GM18517 (cell line): ENCODE data around the gene ADGRV1.
"Not testable (repeated sequence)": the region's sequence is repeated elsewhere in the genome, so short reads cannot be mapped to it uniquely, and the experiment has no call there.

ENCODE experiments used
- ATAC-seq: cut with Tn5 transposase; IDR thresholded peaks from one replicate; pipeline ENCODE4 v1.9.1; 2021; ENCODE audit warnings: mild to moderate bottlenecking, moderate library complexity; ENCODE audit not compliant: unreplicated experiment

Gene ADGRV1

GRCh38 chr5:90981821-90982220 is 423.2 kb downstream of the ADGRV1 start:
- ATAC-seq = no peak

- no peak for ATAC-seq
Measured at GRCh38 chr5:90982576-90982975, 424.0 kb downstream of the ADGRV1 start.

- ATAC-seq = no peak
Measured at GRCh38 chr5:90983148-90983547, 424.6 kb downstream of the ADGRV1 start.

DNA sequence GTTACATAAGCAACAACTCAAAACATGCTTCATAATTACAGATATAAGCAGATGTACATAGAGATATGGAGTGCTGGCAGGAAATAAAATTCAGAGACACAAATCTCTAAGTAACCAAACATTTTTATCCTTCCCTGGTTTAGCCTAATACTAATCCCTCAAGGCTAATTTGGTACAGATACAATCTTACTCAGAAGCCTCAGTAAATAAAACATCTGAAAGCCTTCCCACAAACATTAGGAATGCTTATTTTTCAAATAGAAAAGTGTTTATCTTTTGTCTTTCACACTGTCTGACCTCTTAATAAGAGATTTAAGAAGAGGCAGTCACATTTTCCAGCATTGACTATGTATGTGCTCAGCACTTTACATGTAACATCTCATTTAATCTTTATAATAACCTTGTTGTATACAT is 425.1 kb downstream of the ADGRV1 start:
- ATAC-seq = no peak

GRCh38 chr5:90985341-90985740 is 426.7 kb downstream of the ADGRV1 start:
- ATAC-seq = no peak

DNA sequence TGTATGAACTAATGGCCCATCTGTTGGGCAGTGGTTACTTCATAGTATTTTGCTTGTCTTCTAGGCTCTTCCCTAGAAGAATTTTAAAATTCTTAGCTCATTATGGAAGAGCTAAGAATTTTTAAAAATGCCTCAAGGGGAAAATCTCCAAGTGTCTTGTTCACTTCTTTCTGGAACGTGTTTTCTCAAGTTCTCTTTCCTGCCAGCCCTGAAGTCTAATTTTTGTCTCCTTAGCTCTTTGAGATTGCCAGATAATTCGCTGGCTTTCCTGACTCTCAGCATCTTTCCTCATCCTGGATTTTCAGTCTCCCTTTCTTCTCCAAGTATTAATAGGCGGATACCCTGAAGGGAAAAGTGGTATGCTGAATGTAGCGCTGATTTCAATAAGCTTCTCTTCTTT is 429.1 kb downstream of the ADGRV1 start:
- ATAC-seq = no peak

- ATAC-seq = no peak
Measured at GRCh38 chr5:90991201-90991600, 432.6 kb downstream of the ADGRV1 start.

DNA sequence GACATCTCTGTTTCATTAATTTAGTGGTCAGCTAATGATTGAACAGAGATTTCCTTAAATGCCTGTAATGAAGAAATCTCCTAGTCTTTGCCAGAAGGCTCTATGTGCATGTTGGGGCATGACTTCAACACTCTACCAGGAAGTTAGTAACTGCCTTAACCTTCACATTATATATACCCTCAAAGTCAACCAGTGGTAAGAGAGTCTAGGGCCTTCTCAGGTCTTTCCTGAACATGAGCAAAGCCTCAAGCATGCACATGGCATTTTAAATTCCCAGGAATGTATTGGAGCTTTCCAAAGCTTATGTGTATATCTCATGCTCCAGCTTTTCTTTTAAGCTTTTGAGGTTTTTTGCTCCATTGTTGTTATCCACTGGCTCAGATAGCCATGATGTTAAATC is 436.2 kb downstream of the ADGRV1 start:
- no peak for ATAC-seq

- no peak for ATAC-seq
Measured at GRCh38 chr5:90996089-90996488, 437.5 kb downstream of the ADGRV1 start.

- ATAC-seq = no peak
Measured at GRCh38 chr5:90997082-90997481, 438.5 kb downstream of the ADGRV1 start.

- ATAC-seq = no peak
Measured at GRCh38 chr5:91000743-91001142, 442.1 kb downstream of the ADGRV1 start.

- ATAC-seq = no peak
Measured at GRCh38 chr5:91006713-91007112, 448.1 kb downstream of the ADGRV1 start.

DNA sequence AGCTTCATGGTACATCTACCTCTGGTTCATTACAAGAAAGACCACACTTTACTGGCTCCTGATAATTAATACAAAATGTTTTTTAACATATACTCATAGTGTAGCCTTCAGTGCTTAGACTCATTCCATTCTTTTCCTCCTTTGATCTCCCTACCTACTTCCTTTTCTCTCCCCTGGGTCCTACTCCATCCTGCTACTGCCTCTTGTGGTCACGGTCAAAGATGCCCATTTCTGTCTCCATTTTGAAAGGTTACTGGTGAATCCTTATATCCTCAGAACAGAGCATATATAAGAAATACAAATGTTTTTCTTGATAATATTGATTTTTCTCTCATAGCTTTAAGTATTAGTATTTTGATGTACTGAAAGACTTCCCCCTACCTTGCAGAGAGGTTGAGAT is 448.7 kb downstream of the ADGRV1 start:
- no peak for ATAC-seq

GRCh38 chr5:91007780-91008402 is 449.3 kb downstream of the ADGRV1 start:
- ATAC-seq = no peak

GRCh38 chr5:91010090-91010489 is 451.5 kb downstream of the ADGRV1 start:
- ATAC-seq = no peak

- no peak for ATAC-seq
Measured at GRCh38 chr5:91011029-91011428, 452.4 kb downstream of the ADGRV1 start.

DNA sequence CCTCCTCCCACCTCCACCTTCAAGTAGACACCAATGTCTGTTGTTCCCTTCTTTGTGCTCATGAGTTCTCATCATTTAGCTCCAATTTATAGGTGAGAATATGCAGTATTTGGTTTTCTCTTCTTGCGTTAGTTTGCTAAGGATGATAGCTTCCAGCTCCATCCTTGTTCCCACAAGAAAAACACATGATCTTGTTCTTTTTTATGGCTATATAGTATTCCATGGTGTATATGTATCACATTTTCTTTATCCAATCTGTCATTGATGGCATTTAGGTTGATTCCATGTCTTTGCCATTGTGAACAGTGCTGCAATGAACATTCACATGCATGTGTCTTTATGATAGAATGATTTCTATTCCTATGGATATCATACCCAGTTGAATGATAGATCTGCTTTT is 454.3 kb downstream of the ADGRV1 start:
- ATAC-seq = not testable (repeated sequence)

DNA sequence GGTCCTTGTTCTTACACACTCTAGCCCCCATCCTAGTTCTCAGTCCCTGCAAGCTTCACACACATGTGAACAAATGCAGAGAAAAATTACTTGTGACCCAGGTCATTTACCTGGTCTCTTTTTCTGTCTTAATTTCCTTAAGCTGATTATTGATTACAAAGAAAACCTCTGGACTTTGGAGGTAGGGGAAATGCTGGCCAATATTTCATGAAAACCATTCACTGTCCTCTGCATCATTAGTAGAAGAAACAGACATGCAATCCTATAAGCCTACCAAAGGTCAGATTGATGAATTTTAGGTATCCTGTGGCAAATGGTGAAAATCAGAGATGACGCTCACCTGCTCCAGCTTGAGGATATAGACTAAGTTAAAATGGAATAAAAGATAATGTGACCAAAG is 457.7 kb downstream of the ADGRV1 start:
- ATAC-seq = no peak

- no peak for ATAC-seq
Measured at GRCh38 chr5:91016954-91017700, 458.5 kb downstream of the ADGRV1 start.

- ATAC-seq = no peak
Measured at GRCh38 chr5:91018200-91018599, 459.6 kb downstream of the ADGRV1 start.

- ATAC-seq = no peak
Measured at GRCh38 chr5:91018712-91019371, 460.2 kb downstream of the ADGRV1 start.
